GM19035 (cell line): ENCODE results near the gene PTK6.

Experiments used
- ATAC-seq: cut with Tn5 transposase; IDR thresholded peaks from one replicate; pipeline ENCODE4 v1.9.1; 2021; ENCODE audit not compliant: unreplicated experiment

Gene PTK6

GRCh38 chr20:63532449-63532971 is 4.7 kb downstream of the PTK6 start:
- no peak for ATAC-seq

- no peak for ATAC-seq
These were observed 5.3 kb downstream of the PTK6 start for GRCh38 chr20:63531686-63532448.

- ATAC-seq: no peak
These were observed 6.4 kb downstream of the PTK6 start for GRCh38 chr20:63530788-63531160.

- ATAC-seq: no peak
These were observed 7.1 kb downstream of the PTK6 start for GRCh38 chr20:63529861-63530787.

- ATAC-seq: no peak
These were observed 7.9 kb downstream of the PTK6 start for GRCh38 chr20:63529180-63529860.

GRCh38 chr20:63527184-63527583 is 10.0 kb downstream of the PTK6 start:
- no peak for ATAC-seq

- ATAC-seq: no peak
These were observed 11.2 kb downstream of the PTK6 start for GRCh38 chr20:63525971-63526370.

GRCh38 chr20:63525185-63525584 is 12.0 kb downstream of the PTK6 start:
- no peak for ATAC-seq

GRCh38 chr20:63522981-63523611 is 14.1 kb downstream of the PTK6 start:
- ATAC-seq: no peak

- no peak for ATAC-seq
These were observed 14.9 kb downstream of the PTK6 start for GRCh38 chr20:63522091-63522868.

- ATAC-seq: no peak
These were observed 15.6 kb downstream of the PTK6 start for GRCh38 chr20:63521602-63522001.

- peak; percentile 44 for ATAC-seq
These were observed 16.1 kb downstream of the PTK6 start for GRCh38 chr20:63520934-63521601.

GRCh38 chr20:63520504-63520933 is 16.7 kb downstream of the PTK6 start, which contains the start of gene PPDPF:
Gene PPDPF, plus strand, starts transcription at chr20:63520765. Its CDS starts 544 bp downstream, at chr20:63521309.
- ATAC-seq: peak; percentile 76

GRCh38 chr20:63519668-63520503 is 17.3 kb downstream of the PTK6 start:
- ATAC-seq: peak; percentile 45

- ATAC-seq: no peak
These were observed 18.1 kb downstream of the PTK6 start for GRCh38 chr20:63518946-63519667.

- ATAC-seq: no peak
These were observed 18.8 kb downstream of the PTK6 start for GRCh38 chr20:63518351-63518861.
